Ramos (cell line): ENCODE measurements around the gene EML4.

Experiments
- in situ Hi-C: fragments of 300-500 bp; cut with MboI; formaldehyde crosslinking; loops from one replicate; pipeline ENCODE4 v1.14.3; 2022; ENCODE audit warnings: low sequenced_read_pairs; ENCODE audit not compliant: unreplicated experiment

Gene EML4

DNA sequence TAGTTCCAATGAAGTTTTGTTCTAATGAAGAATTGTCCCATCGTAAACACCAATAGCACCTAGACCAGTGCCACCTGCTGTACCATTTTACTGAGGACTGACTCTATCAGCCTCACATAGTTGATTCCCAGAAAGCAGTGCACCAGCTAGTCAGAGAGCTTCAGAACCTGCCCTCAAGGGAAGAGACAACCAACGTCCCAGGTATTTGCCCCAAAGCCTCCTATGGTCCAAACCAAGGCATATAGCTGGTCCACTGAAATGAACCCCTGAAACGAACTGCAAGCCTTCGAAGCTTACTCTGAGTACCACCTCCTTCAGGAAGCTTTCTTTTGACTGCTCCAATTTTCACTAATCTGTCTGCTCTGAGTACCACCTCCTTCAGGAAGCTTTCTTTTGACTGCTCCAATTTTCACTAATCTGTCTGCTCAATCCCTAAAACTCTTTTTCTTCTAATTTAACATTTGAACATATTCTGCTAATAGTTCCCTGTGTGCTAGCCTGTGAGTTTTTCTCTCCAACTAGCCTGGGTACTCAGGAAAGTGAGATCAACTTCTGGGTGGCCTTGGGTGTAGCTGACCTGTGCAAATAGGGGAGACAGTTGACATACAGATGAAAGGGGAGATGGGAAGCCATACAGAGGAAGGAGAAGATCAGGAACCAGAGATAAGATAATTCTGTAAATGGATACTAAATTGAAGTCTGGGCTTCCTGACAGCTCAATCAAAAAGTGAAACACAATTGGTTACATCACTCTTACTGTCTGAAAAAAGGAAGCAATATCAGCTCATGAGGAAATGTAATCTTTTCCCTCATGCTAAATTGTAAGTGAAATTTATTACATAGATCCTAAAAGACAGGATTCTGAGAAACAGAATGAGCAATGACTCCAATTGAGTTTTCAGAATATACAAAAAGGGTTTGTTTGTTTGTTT, 33.5 kb upstream of the EML4 start:
- in situ Hi-C loops, result no loop called here

DNA sequence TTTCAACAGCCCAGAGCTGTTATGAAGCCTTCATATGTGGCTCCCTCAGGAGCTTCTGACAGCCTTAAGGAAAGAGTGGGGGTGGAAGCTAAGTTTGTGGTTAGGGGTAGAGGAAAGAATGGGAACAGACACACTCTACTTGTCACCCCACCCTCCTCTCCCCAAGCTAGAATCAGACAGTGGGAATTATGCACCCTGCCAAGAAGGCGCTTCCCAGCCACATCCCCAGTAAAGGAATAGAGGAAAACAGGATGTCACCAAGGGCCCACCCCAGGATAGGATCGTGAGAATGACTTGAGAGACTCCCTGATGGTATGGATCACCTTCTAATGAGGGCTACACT, 32.4 kb upstream of the EML4 start:
- in situ Hi-C loops, result no loop called here

DNA sequence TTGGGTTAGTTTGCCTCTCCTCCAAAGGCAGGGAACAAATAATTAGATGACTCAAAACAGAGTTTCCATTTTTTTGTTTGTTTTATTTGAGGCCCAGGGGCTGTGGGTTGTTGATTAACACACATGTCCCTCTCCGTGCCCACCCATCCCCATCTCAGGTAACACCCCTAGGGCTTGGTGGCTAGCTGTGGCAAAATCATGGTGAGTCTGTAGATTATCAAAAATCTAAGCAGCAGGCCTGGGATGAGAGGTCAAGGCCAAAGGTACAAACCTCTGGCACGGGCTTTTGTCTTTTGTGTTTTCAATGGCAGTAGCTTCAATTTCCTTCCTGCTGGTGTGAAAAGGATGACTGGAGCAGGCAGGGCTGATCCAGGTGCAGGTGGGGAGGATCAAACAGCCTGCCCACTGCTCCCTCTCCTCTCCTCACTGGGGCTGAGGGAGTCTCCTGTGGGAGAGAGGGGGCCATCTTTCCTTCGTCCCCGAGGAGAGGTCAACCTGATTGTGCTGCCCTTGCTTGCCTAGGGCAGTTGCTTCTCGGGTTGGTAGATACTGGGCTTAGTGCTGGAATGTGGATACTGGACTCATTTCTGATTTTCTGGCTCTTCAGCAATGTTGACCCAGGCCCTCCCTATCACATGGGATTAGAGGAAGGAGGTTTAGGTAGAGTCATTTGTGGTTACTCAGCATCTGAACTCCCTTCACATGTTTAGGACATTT, 31.9 kb upstream of the EML4 start:
- in situ Hi-C loops, result no loop called here

GRCh38 chr2:42138163-42139015, 30.8 kb upstream of the EML4 start:
- in situ Hi-C loops, result no loop called here

DNA sequence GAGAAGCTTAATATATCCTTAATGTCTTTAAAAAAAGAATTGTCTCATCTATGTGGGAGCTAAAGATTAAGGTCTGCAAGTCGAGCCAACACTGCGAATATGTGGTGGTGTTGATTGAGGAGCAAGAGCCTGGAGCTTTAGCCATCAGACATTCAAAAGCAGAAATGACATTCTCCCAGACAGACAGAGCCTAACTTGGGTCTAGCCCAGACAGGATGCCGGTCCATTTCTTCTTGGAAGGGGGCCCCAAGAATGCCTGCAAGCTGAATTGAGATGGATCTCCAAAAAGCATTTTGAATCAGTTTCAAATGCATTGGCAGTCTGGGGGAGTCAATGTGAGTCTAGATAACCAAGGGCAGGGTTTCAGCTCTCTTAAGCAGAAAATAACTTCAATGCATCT, 30.1 kb upstream of the EML4 start:
- in situ Hi-C loops, result no loop called here

- in situ Hi-C loops, result no loop called here
These were observed 28.7 kb upstream of the EML4 start for GRCh38 chr2:42140496-42140895.

- in situ Hi-C loops, result no loop called here
These were observed 27.2 kb upstream of the EML4 start for GRCh38 chr2:42141687-42142546.

DNA sequence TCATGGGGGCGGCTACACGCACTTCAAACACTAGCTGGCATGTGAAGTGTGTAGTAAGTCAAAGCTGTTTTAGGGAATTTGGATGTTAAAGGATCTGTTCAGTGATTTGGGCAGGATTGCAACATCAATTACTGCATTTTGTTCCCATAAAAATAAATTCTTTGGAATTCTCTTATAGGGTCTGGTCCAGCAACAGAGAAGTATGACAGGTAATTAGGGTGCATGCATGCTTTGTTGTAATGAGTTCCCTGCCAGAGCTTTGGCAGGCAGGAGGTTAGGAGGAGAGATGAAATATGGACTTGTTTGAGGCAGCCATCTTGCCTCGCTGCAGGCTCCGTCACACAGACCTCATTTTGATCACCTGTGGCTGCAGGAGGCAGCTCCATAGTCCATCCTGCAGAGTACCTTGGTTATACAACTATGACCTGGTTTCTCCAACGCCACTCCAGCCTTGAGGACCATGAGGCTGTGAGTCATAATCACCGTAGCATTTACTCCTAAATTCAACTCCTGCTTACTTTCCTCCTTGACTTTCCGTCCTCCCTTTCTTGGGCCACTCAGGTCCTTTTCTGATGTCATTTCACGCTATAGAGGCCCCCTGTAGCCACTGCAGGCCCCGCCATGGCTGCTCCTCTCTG, 26.5 kb upstream of the EML4 start:
- in situ Hi-C loops, result no loop called here

DNA sequence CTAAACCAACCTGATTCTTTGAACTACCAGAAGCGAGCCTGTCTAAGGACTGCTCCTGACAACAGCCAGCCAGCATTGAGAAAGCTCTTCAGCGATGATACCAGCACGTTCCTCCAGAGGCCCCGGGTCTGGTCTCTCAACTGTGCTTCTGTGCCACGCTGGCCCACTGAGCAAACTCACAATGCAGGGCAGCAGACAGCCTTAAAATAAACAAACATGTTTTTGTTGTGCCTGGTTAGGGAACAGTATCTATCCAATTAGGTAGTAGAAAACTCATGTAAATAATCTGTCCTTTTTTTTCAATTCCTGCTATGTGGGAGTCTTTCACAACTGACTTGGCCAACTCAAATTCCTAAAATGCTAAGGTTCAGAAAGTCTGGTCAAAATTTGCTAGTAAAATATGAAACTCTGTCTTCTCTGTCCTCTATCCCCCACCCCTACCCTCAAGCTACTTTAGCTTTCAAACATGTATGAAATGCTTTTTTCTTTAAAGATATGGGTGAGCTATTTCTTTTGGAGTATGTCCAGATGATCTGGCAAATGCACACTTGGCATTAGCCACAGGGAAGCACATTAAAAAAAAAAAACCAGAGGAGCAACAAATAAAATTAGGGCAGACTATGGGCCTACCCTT, 21.4 kb upstream of the EML4 start:
- in situ Hi-C loops, result no loop called here

DNA sequence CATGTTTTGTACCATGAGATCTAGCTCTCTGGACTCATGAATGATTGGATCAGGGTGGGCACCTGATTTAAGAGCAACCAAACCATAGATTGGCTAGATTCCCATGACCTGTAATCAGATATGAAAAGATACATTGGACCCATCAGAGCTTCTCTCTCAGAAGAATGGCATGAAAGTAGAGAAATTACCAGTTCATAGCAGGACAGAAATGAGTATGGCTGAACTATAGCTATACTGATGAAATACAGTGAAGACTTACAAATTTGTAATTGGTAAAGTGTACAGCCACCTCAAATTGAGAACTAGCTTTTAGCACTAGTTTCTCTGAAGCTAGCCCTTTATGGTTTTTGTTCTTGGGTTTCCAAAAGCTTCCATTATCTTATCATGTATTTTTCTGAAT, 19.0 kb upstream of the EML4 start:
- in situ Hi-C loops, result no loop called here

DNA sequence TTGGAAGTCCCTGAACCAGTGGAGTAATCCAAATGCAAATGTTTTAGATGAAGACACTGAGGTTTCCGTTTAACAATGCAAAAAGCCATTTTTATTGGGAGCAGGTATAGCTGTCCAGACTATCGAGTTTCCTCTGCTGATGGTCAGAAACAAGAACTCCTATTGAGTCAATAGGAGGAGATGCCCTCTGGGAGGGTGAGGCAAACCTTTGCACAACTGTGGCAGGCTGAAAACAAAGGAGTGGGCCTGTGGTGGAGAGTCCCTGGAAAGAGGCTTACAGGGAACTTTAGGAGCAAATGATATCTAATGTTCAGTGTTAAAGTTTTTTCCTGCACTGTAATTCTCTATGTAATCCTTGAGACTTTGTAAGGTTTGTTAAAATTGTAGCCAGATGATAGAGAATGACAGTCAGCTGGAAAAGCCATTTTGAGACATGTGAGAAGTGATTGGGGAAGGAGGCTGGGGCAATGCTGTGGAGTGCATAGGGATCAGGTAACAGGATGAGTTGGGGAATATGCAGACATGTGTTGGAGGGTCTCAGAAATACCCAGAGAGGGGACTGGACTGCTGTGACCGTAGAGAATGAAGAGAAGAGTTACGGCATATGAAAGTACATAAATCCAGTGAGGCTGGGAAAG, 15.1 kb upstream of the EML4 start:
- in situ Hi-C loops, result no loop called here

DNA sequence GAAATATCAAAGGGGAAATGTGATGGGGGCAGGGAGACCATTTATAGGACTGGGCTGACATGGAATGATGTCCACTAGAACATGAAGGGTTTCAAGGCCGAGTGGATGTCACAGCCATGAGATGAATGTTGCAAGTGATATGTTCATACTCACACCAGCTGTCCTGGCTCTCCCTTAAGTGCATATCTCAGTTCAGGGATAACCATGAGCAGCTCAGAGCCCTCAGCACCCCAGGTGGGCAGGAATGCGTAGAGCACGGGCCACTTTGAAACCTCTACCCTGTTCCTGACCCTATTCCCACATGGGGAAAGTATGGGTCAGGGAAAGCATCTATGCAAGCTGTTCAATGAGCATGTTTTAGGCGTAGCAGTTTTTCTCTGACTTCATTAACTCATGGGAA, 12.4 kb upstream of the EML4 start:
- in situ Hi-C loops, result no loop called here

DNA sequence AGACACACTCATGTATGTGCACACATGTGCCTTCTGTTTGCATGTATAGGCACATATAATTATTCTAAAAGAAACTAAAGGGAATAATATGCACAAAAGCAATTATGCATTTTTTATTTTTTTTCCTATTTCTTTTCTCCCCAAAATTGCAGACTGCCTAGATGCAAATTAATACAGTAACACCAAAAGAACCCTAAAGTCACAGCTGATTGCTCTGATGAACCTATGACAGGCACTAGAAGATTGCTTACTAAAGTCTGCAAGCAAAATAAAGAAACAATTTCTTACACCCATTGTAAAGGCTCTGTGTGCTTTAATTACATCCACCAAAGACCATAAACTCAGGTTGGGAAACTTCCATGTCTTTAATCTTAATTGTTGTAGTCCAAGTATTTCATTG, 7.7 kb upstream of the EML4 start:
- in situ Hi-C loops, result no loop called here

DNA sequence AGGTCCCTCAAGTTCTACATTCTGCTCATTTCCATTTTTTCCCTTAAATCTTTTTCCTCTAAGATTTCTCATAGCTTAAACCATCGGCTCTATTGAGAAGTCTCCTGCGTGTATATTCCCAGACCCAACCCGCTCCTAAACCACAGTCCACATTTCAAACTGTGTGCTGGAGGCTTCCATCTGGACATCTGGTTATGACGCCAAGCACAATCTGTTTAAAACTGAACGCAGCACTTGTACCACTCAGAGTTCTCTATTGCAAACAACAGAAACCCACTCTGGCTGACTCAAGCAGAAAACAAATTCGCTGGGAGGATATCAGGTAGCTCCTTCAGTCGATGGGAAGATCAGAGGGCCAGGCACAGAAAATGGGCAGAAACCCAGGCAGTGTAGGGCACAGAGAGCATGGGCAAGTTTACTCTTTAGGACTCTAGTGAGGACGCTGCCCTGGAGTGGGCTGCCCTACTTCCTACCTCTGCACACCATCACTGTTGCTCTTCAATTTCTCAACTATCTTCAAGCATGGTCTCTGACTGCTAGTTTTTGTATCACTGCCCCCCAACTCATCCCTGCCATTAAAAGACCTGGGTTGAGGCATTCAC, 5.6 kb upstream of the EML4 start:
- in situ Hi-C loops, result no loop called here

DNA sequence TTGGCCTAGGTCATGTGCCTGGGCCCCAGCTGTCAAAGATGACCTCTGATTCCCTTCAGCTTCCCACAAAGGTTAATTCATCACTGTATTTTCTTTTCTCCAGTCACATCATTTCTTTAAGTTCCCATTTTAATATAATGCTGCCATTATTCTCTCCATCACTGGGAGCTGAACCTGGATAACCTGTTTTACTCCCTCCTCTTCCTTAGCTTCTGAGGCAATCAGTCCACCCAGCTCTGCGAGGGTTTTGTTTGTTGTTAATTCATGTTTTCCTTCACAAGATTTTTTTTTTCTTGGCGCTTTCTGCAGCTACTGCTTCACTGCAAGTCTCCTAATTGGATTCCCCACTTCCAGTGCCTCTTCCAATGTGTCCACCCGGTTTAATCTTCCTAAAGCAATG, 5.1 kb upstream of the EML4 start:
- in situ Hi-C loops, result no loop called here

GRCh38 chr2:42164971-42165370, 4.2 kb upstream of the EML4 start:
- in situ Hi-C loops, result no loop called here

DNA sequence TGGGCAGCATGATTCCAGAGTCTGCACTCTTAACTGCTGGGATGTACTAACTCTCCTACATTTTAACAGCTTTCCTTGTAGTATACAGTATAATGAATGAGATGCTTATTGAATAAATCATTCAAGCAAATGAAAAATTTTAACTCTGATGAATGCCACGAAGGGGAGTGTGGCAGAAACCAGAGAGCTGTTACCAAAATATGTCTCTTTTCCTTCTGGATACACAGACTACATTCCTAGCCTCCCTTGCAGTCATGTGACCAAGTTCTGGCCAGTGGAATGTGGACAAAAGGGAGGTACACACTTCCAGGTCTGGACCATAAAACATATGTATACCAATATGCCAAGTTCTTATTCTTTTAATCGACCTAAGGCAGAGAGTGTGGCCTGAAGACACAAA, 1.7 kb upstream of the EML4 start:
- in situ Hi-C loops, result no loop called here

GRCh38 chr2:42168459-42169099, 574 bp upstream of the EML4 start:
- in situ Hi-C loops, result no loop called here
